Right lobe of liver (tissue), 4 donors: ENCODE data around the gene IKBIP.

ENCODE experiments used
- POLR2A ChIP-seq: fragments of 450-650 bp; IDR thresholded peaks from one replicate; pipeline ENCODE4 v1.6.1; 2017; ENCODE audit warnings: antibody characterized with exemption, mild to moderate bottlenecking
- TF ChIP-seq, protein P1 (sequence below), 4 donors: fragments of 200-600 bp in 3 of 4; fragments of 450-650 bp in 1 of 4; IDR thresholded peaks; one replicate each; pipeline versions ENCODE4 v1.5.1 to v1.8.0; 2016 to 2022; ENCODE audit warnings: antibody characterized with exemption in 4 of 4, mild to moderate bottlenecking in 2 of 4
- donor health status: DM: no; HTN: no; CAD: no.
- donor health status: DM: no; HTN: no; CAD: no.
- donor health status: DM: no; HTN: yes; CAD: no.

DNA sequence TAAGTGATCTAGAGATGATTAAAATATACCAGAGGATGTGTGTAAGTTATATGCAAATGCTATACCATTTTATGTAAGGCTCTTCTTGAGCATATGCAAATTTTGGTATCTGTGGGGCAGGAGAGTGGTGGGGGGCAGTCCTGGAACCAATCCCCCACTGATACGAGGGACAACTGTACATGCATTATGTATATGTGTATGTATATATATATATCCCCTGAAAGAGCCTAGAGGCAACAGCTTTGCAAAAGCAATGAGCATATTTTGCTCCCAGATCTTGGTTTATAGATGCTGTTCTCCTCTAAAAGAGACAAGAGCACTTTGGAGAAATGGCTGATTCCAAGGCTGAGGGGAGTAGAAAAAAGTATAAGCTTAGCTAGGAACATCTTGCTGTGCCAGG, 63.5 kb downstream of the IKBIP start:
- TF ChIP-seq, protein P1, sequence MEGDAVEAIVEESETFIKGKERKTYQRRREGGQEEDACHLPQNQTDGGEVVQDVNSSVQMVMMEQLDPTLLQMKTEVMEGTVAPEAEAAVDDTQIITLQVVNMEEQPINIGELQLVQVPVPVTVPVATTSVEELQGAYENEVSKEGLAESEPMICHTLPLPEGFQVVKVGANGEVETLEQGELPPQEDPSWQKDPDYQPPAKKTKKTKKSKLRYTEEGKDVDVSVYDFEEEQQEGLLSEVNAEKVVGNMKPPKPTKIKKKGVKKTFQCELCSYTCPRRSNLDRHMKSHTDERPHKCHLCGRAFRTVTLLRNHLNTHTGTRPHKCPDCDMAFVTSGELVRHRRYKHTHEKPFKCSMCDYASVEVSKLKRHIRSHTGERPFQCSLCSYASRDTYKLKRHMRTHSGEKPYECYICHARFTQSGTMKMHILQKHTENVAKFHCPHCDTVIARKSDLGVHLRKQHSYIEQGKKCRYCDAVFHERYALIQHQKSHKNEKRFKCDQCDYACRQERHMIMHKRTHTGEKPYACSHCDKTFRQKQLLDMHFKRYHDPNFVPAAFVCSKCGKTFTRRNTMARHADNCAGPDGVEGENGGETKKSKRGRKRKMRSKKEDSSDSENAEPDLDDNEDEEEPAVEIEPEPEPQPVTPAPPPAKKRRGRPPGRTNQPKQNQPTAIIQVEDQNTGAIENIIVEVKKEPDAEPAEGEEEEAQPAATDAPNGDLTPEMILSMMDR (IDR thresholded peaks at IDR 0.05) = no peak
- no peak for TF ChIP-seq POLR2A
